ENCODE measurements around the gene CASS4.

DNA sequence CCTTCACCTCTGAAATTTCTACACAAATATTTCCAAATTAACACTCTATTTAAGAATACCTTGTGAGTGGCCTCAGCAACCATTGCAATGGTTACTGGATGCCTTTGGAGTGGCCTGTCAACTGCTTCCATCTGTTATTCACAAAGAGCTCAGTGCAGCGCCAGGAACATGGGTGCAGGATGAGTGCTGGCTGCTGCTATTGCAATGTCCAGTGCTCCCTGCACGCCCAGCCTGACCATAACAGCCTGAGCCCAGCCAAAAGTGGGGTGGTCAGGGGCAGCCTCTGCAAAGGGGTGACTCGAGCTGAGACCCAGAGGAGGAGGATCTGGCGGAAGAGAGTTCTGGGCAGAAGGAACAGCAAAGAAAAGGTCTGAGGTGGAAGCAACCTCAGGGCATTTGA, 18.4 kb downstream of the CASS4 start:
- no peak for TF ChIP-seq HCFC1 (IDR thresholded peaks at IDR 0.05; ENCODE audit: low read depth, low read length)
- no peak for TF ChIP-seq CREM (IDR thresholded peaks at IDR 0.05; ENCODE audit: low read depth)
- TF ChIP-seq MAX (CRISPR knock-in tag; IDR thresholded peaks at IDR 0.05), result no peak
- TF ChIP-seq PHB2 (IDR thresholded peaks at IDR 0.05; ENCODE audit: low read depth), result no peak
- TF ChIP-seq SIX5 (IDR thresholded peaks at IDR 0.05; ENCODE audit: borderline replicate concordance in 1 of 2, insufficient read depth in 1 of 2, low read depth in 1 of 2, low read length in 2 of 2), result no peak
- no peak for TF ChIP-seq SOX6 (IDR thresholded peaks at IDR 0.05)
- TF ChIP-seq, protein P1, sequence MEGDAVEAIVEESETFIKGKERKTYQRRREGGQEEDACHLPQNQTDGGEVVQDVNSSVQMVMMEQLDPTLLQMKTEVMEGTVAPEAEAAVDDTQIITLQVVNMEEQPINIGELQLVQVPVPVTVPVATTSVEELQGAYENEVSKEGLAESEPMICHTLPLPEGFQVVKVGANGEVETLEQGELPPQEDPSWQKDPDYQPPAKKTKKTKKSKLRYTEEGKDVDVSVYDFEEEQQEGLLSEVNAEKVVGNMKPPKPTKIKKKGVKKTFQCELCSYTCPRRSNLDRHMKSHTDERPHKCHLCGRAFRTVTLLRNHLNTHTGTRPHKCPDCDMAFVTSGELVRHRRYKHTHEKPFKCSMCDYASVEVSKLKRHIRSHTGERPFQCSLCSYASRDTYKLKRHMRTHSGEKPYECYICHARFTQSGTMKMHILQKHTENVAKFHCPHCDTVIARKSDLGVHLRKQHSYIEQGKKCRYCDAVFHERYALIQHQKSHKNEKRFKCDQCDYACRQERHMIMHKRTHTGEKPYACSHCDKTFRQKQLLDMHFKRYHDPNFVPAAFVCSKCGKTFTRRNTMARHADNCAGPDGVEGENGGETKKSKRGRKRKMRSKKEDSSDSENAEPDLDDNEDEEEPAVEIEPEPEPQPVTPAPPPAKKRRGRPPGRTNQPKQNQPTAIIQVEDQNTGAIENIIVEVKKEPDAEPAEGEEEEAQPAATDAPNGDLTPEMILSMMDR (IDR thresholded peaks at IDR 0.05 in 2 of 3, conservative IDR thresholded peaks at IDR 0.05 in 1 of 3; ENCODE audit: insufficient read depth in 2 of 3, low read depth in 1 of 3, low read length in 3 of 3), result no peak
- no peak for TF ChIP-seq KAT7 (CRISPR knock-in tag; IDR thresholded peaks at IDR 0.05; ENCODE audit: borderline replicate concordance)
- no peak for TF ChIP-seq TCF7 (IDR thresholded peaks at IDR 0.05; ENCODE audit: borderline replicate concordance)
- TF ChIP-seq HSF4 (CRISPR knock-in tag; IDR thresholded peaks at IDR 0.05; ENCODE audit: borderline replicate concordance), result no peak
- TF ChIP-seq SIN3A (IDR thresholded peaks at IDR 0.05; ENCODE audit: borderline replicate concordance in 2 of 2, control insufficient read depth in 1 of 2, low read depth in 2 of 2, low read length in 2 of 2), result no peak
- TF ChIP-seq ZNF274 (IDR thresholded peaks at IDR 0.05; ENCODE audit: borderline replicate concordance, low read depth, low read length), result no peak
- no peak for TF ChIP-seq PTBP1 (IDR thresholded peaks at IDR 0.05; ENCODE audit: low read depth, low read length)
